GM23248 (cell line): Measurements from ENCODE around the gene MAMDC2.

Experiments
- EZH2 ChIP-seq: fragments of 200-600 bp; sonication (generic); IDR thresholded peaks from 2 replicates; pipeline ENCODE4 v1.6.1; 2018; ENCODE audit warnings: antibody characterized with exemption, mild to moderate bottlenecking; ENCODE audit not compliant: insufficient read depth, poor library complexity, severe bottlenecking
- EZH2phosphoT487 ChIP-seq: fragments of 200-600 bp; sonication (generic); IDR thresholded peaks from 2 replicates; pipeline ENCODE4 v1.6.1; 2018; ENCODE audit warnings: antibody characterized with exemption, moderate library complexity, mild to moderate bottlenecking, low read depth; ENCODE audit not compliant: insufficient read depth

DNA sequence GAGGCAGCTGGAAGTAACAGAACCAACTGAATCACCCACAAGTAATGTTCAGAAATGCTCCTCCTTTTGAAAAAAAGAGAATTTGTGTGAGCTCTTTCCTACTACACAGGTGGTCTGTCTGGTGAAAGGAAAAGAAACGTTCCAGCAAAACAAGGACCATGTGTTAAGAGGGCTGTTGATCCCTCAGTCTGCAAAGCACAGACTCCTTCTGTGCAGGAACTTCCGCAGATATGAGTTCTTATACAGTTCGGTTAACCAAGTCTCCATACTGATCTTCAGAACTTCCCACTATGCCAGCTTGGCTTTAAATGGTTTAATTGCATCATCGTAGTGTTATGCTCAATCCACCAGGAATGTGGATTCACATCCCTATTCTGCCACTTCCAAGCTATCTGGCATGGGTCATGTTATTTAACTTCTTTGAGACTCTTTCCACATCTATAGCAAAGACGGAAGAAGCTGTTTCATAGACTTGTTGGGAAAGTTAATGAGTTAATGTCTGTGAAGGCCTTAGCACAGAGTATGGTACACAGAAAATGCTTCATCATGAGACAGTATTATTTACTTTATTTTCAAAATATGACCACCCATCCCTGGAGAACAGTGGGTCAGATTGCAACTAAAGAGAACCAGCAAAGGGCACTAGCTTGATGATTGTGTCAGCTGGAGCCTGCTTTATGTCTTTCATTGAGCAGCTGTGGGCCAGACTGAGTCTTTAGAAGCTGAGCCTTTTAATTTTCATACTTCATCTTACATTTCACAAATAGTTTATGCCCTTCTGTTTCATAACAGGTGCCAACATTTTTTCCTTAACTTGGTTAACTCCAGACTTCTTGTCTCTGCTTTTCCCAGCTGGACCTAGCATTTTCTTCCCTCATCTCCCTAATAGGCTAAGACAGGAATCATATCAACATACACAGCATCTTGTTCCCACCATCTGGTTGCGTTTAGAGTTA lies 89.9 kb downstream of the MAMDC2 start:
- TF ChIP-seq EZH2 (no peak), EZH2phosphoT487 (no peak)
